HepG2 (cell line): ENCODE results near the gene KREMEN1. TPM values are rescaled to one million over a fixed set of nuclear protein-coding genes. Genes with fewer than 3 reads are reported as not detected.

Experiments
- ATAC-seq: fragments of 200-7000 bp; cut with Tn5 transposase; 3 replicates; pipeline ENCODE4 v1.9.1; 2020; ENCODE audit warnings: mild to moderate bottlenecking, moderate library complexity
- BruUV-seq: library from RNA; stranded (reverse); fragments of 400-500 nt; replicated peaks from 2 replicates; lab custom pipeline; 2021; lab: Mats Ljungman, UMichigan
- CTCF ChIA-PET: fragments of 300-600 bp; formaldehyde crosslinking; extraction: SDS; loops from one replicate; lab custom pipeline; 2021; ENCODE audit warnings: low total read pairs, inconsistent platforms, low intra/inter-chr PET ratio; lab: Yijun Ruan, JAX
- POLR2A ChIA-PET: fragments of 350-600 bp; sonication (Branson Sonifier 250); formaldehyde crosslinking; loops from one replicate; lab custom pipeline; 2020; ENCODE audit warnings: antibody characterized with exemption, inconsistent platforms; lab: Yijun Ruan, JAX
- DNase-seq: peaks from one replicate; pipeline ENCODE4 v3.0.0-alpha.2; 2015; ENCODE audit warnings: low spot score
- FAIRE-seq: peaks from 3 replicates; lab custom pipeline; 2011; peaks lifted over from hg19 to GRCh38; lab: Jason Lieb, UNC
- H2AFZ ChIP-seq: one replicate; pipeline ENCODE4 v1.6.1; 2011; ENCODE audit warnings: low read length, inconsistent platforms
- H3K27ac ChIP-seq: fragments of 300-600 bp; 3 replicates; pipeline ENCODE4 v1.8.0; 2011; ENCODE audit warnings: mixed run types, mild to moderate bottlenecking, mixed read lengths, low read length, inconsistent platforms; ENCODE audit not compliant: insufficient read depth; ENCODE audit errors: extremely low read length
- H3K27me3 ChIP-seq, 2 experiments: fragments of 200-600 bp in 1 of 2; 2 replicates in 1 of 2; 3 replicates in 1 of 2; pipeline versions ENCODE4 v1.6.0 to v1.8.0; 2011; ENCODE audit warnings: low read length in 2 of 2, mild to moderate bottlenecking in 2 of 2, moderate library complexity in 2 of 2, inconsistent platforms in 1 of 2; ENCODE audit not compliant: insufficient read depth in 2 of 2, control insufficient read depth in 1 of 2
- H3K36me3 ChIP-seq, 2 experiments: fragments of 200-600 bp in 1 of 2; replicated peaks in 1 of 2; 2 replicates in 1 of 2; 3 replicates in 1 of 2; pipeline versions ENCODE4 v1.5.1 to v1.8.0; 2011; ENCODE audit warnings: low read length in 2 of 2, inconsistent platforms in 1 of 2; ENCODE audit not compliant: insufficient read depth in 2 of 2, control insufficient read depth in 1 of 2
- H3K4me1 ChIP-seq: 2 replicates; pipeline ENCODE4 v1.5.1; 2012; ENCODE audit warnings: low read length, inconsistent platforms; ENCODE audit not compliant: insufficient read depth
- H3K4me2 ChIP-seq: 2 replicates; pipeline ENCODE4 v1.6.0; 2011; ENCODE audit warnings: low read depth, low read length, inconsistent platforms
- H3K4me3 ChIP-seq, 3 experiments: fragments of 200-600 bp in 1 of 3; sonication (generic), shearing (Covaris generic) in 1 of 3; replicated peaks in 1 of 3; 2 replicates each; pipeline ENCODE4 v1.5.1; 2011 to 2016; ENCODE audit warnings: low read length in 3 of 3, inconsistent platforms in 2 of 3, low read depth in 2 of 3, mild to moderate bottlenecking in 2 of 3, control low read depth in 1 of 3, mixed read lengths in 1 of 3; ENCODE audit not compliant: insufficient read depth in 1 of 3
- H3K79me2 ChIP-seq: one replicate; pipeline ENCODE4 v1.6.1; 2011; ENCODE audit warnings: low read length, inconsistent platforms; ENCODE audit not compliant: insufficient read depth
- H3K9ac ChIP-seq: 2 replicates; pipeline ENCODE4 v1.6.0; 2011; ENCODE audit warnings: mild to moderate bottlenecking, low read depth, low read length, inconsistent platforms; ENCODE audit not compliant: insufficient read depth
- H3K9me3 ChIP-seq: 2 replicates; pipeline ENCODE4 v1.5.1; 2012; ENCODE audit warnings: mild to moderate bottlenecking, low read length
- H4K20me1 ChIP-seq: 2 replicates; pipeline ENCODE4 v1.6.0; 2011; ENCODE audit warnings: inconsistent platforms, mild to moderate bottlenecking, low read length, moderate library complexity; ENCODE audit not compliant: insufficient read depth
- ELF3 ChIP-seq: IDR thresholded peaks from 2 replicates; pipeline ENCODE4 v1.6.1; 2016; ENCODE audit warnings: missing genetic modification reagents, missing compliant biosample characterization
- FOSL2 ChIP-seq: sonication (generic); formaldehyde crosslinking; IDR thresholded peaks from 2 replicates; pipeline ENCODE4 v1.4.0; 2020; ENCODE audit warnings: missing genetic modification reagents
- STAG1 ChIP-seq: sonication (generic); formaldehyde crosslinking; IDR thresholded peaks from 2 replicates; pipeline ENCODE4 v1.4.0; 2020; ENCODE audit warnings: missing genetic modification reagents
- UBTF ChIP-seq: sonication (generic); formaldehyde crosslinking; IDR thresholded peaks from 2 replicates; pipeline ENCODE4 v1.4.0; 2020; ENCODE audit warnings: mild to moderate bottlenecking, missing genetic modification reagents
- ZBTB21 ChIP-seq: sonication (generic); formaldehyde crosslinking; IDR thresholded peaks from 2 replicates; pipeline ENCODE4 v1.4.0; 2020; ENCODE audit warnings: missing genetic modification reagents
- ZNF589 ChIP-seq: sonication (generic); formaldehyde crosslinking; conservative IDR thresholded peaks from 2 replicates; pipeline ENCODE4 v1.8.0; 2022; ENCODE audit warnings: mild to moderate bottlenecking, moderate library complexity, missing genetic modification reagents
- ZNF792 ChIP-seq: IDR thresholded peaks from 2 replicates; pipeline ENCODE4 v1.6.1; 2016
- ZNF883 ChIP-seq: sonication (generic); formaldehyde crosslinking; IDR thresholded peaks from 2 replicates; pipeline ENCODE4 v1.5.1; 2020; ENCODE audit warnings: mild to moderate bottlenecking, missing genetic modification reagents; ENCODE audit errors: not compliant biosample characterization
- WGBS: methylation state at CpG from one replicate; pipeline ENCODE4 v1.1.6; 2017; ENCODE audit warnings: low lambda C conversion rate; 5-methylcytosine and 5-hydroxymethylcytosine counted together
- in situ Hi-C: cut with HindIII; loops from 2 replicates; pipeline ENCODE4 v1.10.0; 2017; ENCODE audit warnings: low pct_unique_long_range_greater_than_20kb; ENCODE audit not compliant: extremely low pct_ligation_motif_present
- intact Hi-C: fragments of 100-400 bp; cut with micrococcal nuclease; formaldehyde crosslinking; loops from one replicate; pipeline ENCODE4 v1.10.0; 2022; ENCODE audit not compliant: unreplicated experiment
- polyA plus RNA-seq, 8 experiments: library from polyadenylated mRNA; depleted of rRNA in 3 of 8; stranded (reverse) in 7 of 8; unstranded in 1 of 8; fragments of >200 nt; fragmentation: Illumina TruSeq in 4 of 8; extraction: Trizol in 4 of 8; gene quantifications; 2 replicates each; pipeline versions ENCODE4 v1.2.1 to v1.2.3, GENCODE V29; 2011 to 2016; ENCODE audit warnings: low read depth in 4 of 8, missing spikeins in 1 of 8, mixed read lengths in 1 of 8; ENCODE audit not compliant: insufficient read depth in 1 of 8
- total RNA-seq, 5 experiments: library from RNA; depleted of rRNA; stranded (reverse); fragments of >200 nt; fragmentation: Illumina TruSeq; extraction: Trizol; gene quantifications; 2 replicates each; pipeline ENCODE4 v1.2.3, GENCODE V29; 2016; ENCODE audit warnings: low read depth in 1 of 5
- TF ChIP-seq, protein P1 (sequence below): sonication (generic); formaldehyde crosslinking; IDR thresholded peaks from 2 replicates; pipeline ENCODE4 v1.4.0; 2020; ENCODE audit warnings: low read depth, mild to moderate bottlenecking, missing genetic modification reagents
- TF ChIP-seq, protein P2 (sequence below): sonication (generic); IDR thresholded peaks from 2 replicates; pipeline ENCODE4 v1.6.1; 2016; ENCODE audit warnings: low read depth, borderline replicate concordance
- TF ChIP-seq, protein P3 (sequence below): sonication (generic); formaldehyde crosslinking; IDR thresholded peaks from 2 replicates; pipeline ENCODE4 v1.9.0; 2022; ENCODE audit warnings: missing genetic modification reagents, mild to moderate bottlenecking, borderline replicate concordance
- TF ChIP-seq, protein P4 (sequence below): sonication (generic); formaldehyde crosslinking; IDR thresholded peaks from 2 replicates; pipeline ENCODE4 v1.4.0; 2020; ENCODE audit warnings: mild to moderate bottlenecking, missing genetic modification reagents
- TF ChIP-seq, protein P5 (sequence below): sonication (generic); formaldehyde crosslinking; IDR thresholded peaks from 2 replicates; pipeline ENCODE4 v1.4.0; 2020; ENCODE audit warnings: missing genetic modification reagents

Gene KREMEN1
- total and polyA plus RNA-seq, 2 of the 13 experiments (the other 11 are each of a cell fraction or from before 2014, with no cell fraction given): 9.8 to 13.8 TPM

DNA sequence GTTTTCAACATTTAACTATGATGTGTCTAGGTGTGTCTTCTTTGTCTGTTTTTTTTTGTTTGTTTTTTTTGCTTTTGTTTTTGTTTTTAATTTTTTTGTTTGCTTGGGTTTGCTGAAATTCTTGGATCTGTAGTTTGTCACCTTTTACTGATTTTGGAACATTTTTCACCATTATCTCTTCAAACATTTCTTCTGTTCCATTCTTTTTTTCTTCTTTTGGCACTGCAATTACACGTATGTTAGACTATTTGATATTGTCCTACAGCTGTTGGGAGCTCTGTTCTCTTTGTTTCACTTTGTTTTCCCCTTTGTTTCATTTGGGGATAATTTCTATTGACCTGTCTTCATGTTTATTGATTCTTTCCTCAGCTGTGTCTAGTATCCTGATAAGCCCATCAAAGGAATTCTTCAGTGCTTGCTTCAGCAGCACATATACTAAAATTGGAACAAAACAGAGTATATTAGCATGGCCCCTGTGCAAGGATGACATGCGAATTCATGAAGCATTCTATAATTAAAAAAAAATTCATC, 60.8 kb downstream of the KREMEN1 start (continued):
- TF ChIP-seq, protein P1, sequence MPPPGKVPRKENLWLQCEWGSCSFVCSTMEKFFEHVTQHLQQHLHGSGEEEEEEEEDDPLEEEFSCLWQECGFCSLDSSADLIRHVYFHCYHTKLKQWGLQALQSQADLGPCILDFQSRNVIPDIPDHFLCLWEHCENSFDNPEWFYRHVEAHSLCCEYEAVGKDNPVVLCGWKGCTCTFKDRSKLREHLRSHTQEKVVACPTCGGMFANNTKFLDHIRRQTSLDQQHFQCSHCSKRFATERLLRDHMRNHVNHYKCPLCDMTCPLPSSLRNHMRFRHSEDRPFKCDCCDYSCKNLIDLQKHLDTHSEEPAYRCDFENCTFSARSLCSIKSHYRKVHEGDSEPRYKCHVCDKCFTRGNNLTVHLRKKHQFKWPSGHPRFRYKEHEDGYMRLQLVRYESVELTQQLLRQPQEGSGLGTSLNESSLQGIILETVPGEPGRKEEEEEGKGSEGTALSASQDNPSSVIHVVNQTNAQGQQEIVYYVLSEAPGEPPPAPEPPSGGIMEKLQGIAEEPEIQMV (CRISPR knock-in tag): no peak
- TF ChIP-seq ELF3 (no peak), UBTF (CRISPR knock-in tag) (no peak)
- TF ChIP-seq, protein P2, sequence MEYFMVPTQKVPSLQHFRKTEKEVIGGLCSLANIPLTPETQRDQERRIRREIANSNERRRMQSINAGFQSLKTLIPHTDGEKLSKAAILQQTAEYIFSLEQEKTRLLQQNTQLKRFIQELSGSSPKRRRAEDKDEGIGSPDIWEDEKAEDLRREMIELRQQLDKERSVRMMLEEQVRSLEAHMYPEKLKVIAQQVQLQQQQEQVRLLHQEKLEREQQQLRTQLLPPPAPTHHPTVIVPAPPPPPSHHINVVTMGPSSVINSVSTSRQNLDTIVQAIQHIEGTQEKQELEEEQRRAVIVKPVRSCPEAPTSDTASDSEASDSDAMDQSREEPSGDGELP: peak; percentile 28; the same call in 1 of the 2 replicates

GRCh38 chr22:29134448-29134847, 61.6 kb downstream of the KREMEN1 start:
- H3K36me3 ChIP-seq: peaks cover 2 to 5% of the 10 kb centered on the region in 2 experiments; a peak in 3 of 5 replicates
- no peak overlapping the region for H2AFZ ChIP-seq
- no peak overlapping the region for H3K4me3 ChIP-seq
- WGBS: 97% methylated on average over 4 of the region's 4 CpGs
- in situ Hi-C loops (no loop called here), intact Hi-C loops (no loop called here)
- H3K27me3 ChIP-seq: no peaks in the 10 kb centered on the region
- no peaks in the 10 kb centered on the region; the same call in 1 of the 2 replicates for H3K9me3 ChIP-seq
- H3K9ac ChIP-seq: no peak overlapping the region
- no peaks in the 10 kb centered on the region for H3K79me2 ChIP-seq
- peaks cover 14% of the 10 kb centered on the region for H3K4me1 ChIP-seq
- H4K20me1 ChIP-seq: no peaks in the 10 kb centered on the region
- ATAC-seq (no peak), FAIRE-seq (no peak), DNase-seq (no peak)
- H3K27ac ChIP-seq: no peak overlapping the region
- no peak overlapping the region for H3K4me2 ChIP-seq
- no TSS peak for BruUV-seq
- CTCF ChIA-PET: no interaction called here
- POLR2A ChIA-PET: no interaction called here
- TF ChIP-seq, protein P3, sequence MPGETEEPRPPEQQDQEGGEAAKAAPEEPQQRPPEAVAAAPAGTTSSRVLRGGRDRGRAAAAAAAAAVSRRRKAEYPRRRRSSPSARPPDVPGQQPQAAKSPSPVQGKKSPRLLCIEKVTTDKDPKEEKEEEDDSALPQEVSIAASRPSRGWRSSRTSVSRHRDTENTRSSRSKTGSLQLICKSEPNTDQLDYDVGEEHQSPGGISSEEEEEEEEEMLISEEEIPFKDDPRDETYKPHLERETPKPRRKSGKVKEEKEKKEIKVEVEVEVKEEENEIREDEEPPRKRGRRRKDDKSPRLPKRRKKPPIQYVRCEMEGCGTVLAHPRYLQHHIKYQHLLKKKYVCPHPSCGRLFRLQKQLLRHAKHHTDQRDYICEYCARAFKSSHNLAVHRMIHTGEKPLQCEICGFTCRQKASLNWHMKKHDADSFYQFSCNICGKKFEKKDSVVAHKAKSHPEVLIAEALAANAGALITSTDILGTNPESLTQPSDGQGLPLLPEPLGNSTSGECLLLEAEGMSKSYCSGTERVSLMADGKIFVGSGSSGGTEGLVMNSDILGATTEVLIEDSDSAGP: no peak
- TF ChIP-seq, protein P4, sequence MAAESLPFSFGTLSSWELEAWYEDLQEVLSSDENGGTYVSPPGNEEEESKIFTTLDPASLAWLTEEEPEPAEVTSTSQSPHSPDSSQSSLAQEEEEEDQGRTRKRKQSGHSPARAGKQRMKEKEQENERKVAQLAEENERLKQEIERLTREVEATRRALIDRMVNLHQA (CRISPR knock-in tag): no peak
- TF ChIP-seq FOSL2 (CRISPR knock-in tag) (no peak), ZNF883 (no peak), ZNF589 (CRISPR knock-in tag) (no peak), ZNF792 (CRISPR knock-in tag) (no peak), STAG1 (CRISPR knock-in tag) (no peak), ZBTB21 (no peak)
- TF ChIP-seq, protein P5, sequence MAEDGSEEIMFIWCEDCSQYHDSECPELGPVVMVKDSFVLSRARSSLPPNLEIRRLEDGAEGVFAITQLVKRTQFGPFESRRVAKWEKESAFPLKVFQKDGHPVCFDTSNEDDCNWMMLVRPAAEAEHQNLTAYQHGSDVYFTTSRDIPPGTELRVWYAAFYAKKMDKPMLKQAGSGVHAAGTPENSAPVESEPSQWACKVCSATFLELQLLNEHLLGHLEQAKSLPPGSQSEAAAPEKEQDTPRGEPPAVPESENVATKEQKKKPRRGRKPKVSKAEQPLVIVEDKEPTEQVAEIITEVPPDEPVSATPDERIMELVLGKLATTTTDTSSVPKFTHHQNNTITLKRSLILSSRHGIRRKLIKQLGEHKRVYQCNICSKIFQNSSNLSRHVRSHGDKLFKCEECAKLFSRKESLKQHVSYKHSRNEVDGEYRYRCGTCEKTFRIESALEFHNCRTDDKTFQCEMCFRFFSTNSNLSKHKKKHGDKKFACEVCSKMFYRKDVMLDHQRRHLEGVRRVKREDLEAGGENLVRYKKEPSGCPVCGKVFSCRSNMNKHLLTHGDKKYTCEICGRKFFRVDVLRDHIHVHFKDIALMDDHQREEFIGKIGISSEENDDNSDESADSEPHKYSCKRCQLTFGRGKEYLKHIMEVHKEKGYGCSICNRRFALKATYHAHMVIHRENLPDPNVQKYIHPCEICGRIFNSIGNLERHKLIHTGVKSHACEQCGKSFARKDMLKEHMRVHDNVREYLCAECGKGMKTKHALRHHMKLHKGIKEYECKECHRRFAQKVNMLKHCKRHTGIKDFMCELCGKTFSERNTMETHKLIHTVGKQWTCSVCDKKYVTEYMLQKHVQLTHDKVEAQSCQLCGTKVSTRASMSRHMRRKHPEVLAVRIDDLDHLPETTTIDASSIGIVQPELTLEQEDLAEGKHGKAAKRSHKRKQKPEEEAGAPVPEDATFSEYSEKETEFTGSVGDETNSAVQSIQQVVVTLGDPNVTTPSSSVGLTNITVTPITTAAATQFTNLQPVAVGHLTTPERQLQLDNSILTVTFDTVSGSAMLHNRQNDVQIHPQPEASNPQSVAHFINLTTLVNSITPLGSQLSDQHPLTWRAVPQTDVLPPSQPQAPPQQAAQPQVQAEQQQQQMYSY (CRISPR knock-in tag): no peak
